IMR-90 (cell line): ENCODE measurements around the gene NTRK2. TPM values are rescaled to one million over a fixed set of nuclear protein-coding genes. Genes with fewer than 3 reads are reported as not detected.

Experiments
- ATAC-seq: fragments of 200-7000 bp; cut with Tn5 transposase; 2 replicates; pipeline ENCODE4 v1.9.1; 2020; ENCODE audit warnings: low read depth, mild to moderate bottlenecking, moderate library complexity
- BruUV-seq: library from RNA; stranded (reverse); fragments of 400-500 nt; replicated peaks from 2 replicates; lab custom pipeline; 2021; lab: Mats Ljungman, UMichigan
- CTCF ChIA-PET: fragments of 300-600 bp; formaldehyde crosslinking; extraction: SDS; loops from one replicate; lab custom pipeline; 2021; ENCODE audit warnings: antibody characterized with exemption; lab: Yijun Ruan, JAX
- POLR2A ChIA-PET: fragments of 300-600 bp; sonication (Branson Sonifier 250); formaldehyde crosslinking; loops from one replicate; lab custom pipeline; 2022; ENCODE audit warnings: antibody characterized with exemption; ENCODE audit not compliant: unreplicated experiment; lab: Charles Lee
- DNase-seq: peaks from one replicate; pipeline ENCODE4 v3.0.0; 2013
- H2AFZ ChIP-seq: replicated peaks from 2 replicates; pipeline ENCODE3; 2013; ENCODE audit warnings: low read length, mild to moderate bottlenecking; ENCODE audit not compliant: poor library complexity
- H2AK5ac ChIP-seq: 2 replicates; pipeline ENCODE4 v1.6.1; 2013; ENCODE audit warnings: low read depth, low read length, inconsistent platforms
- H2AK9ac ChIP-seq: replicated peaks from 2 replicates; pipeline ENCODE3; 2013; ENCODE audit warnings: mild to moderate bottlenecking, low read depth, low read length, moderate library complexity; ENCODE audit not compliant: poor library complexity
- H2BK120ac ChIP-seq: 2 replicates; pipeline ENCODE4 v1.6.1; 2013; ENCODE audit warnings: low read depth, low read length, inconsistent platforms
- H2BK15ac ChIP-seq: 3 replicates; pipeline ENCODE4 v1.6.1; 2013; ENCODE audit warnings: low read depth, low read length, inconsistent platforms
- H2BK20ac ChIP-seq: 2 replicates; pipeline ENCODE4 v1.6.1; 2013; ENCODE audit warnings: low read depth, mild to moderate bottlenecking, inconsistent platforms, low read length, moderate library complexity
- H2BK5ac ChIP-seq: 2 replicates; pipeline ENCODE4 v1.6.1; 2013; ENCODE audit warnings: mild to moderate bottlenecking, low read depth, low read length, inconsistent platforms; ENCODE audit not compliant: poor library complexity, severe bottlenecking
- H3K14ac ChIP-seq: replicated peaks from 2 replicates; pipeline ENCODE4 v1.6.1; 2013; ENCODE audit warnings: low read depth, low read length, inconsistent platforms
- H3K18ac ChIP-seq: 2 replicates; pipeline ENCODE4 v1.6.1; 2013; ENCODE audit warnings: low read depth, low read length, control low read depth
- H3K23ac ChIP-seq: 2 replicates; pipeline ENCODE4 v1.6.1; 2013; ENCODE audit warnings: low read depth, low read length, inconsistent platforms
- H3K27ac ChIP-seq: 2 replicates; pipeline ENCODE4 v1.5.1; 2013; ENCODE audit warnings: mild to moderate bottlenecking, control low read depth, low read length; ENCODE audit not compliant: insufficient read depth
- H3K27me3 ChIP-seq: 2 replicates; pipeline ENCODE4 v1.6.1; 2013; ENCODE audit warnings: low read length; ENCODE audit not compliant: control insufficient read depth, insufficient read depth
- H3K36me3 ChIP-seq: 2 replicates; pipeline ENCODE4 v1.6.1; 2013; ENCODE audit warnings: low read length, mixed read lengths; ENCODE audit not compliant: control insufficient read depth, insufficient read depth
- H3K4ac ChIP-seq: 2 replicates; pipeline ENCODE4 v1.6.1; 2013; ENCODE audit warnings: low read depth, low read length, inconsistent platforms
- H3K4me1 ChIP-seq: 2 replicates; pipeline ENCODE4 v1.6.1; 2013; ENCODE audit warnings: low read length, mixed read lengths; ENCODE audit not compliant: control insufficient read depth, insufficient read depth
- H3K4me2 ChIP-seq: 2 replicates; pipeline ENCODE4 v1.6.1; 2013; ENCODE audit warnings: low read depth, mild to moderate bottlenecking, control low read depth, low read length, moderate library complexity
- H3K4me3 ChIP-seq: 2 replicates; pipeline ENCODE4 v1.5.1; 2013; ENCODE audit warnings: low read depth, mild to moderate bottlenecking, control low read depth, low read length, moderate library complexity; ENCODE audit not compliant: insufficient read depth
- H3K56ac ChIP-seq: 2 replicates; pipeline ENCODE4 v1.6.1; 2013; ENCODE audit warnings: low read length, inconsistent platforms; ENCODE audit not compliant: insufficient read depth; ENCODE audit errors: extremely low read depth
- H3K79me1 ChIP-seq, 2 experiments: 2 replicates each; pipeline ENCODE4 v1.6.1; 2013; ENCODE audit warnings: low read length in 2 of 2, inconsistent platforms in 1 of 2, low read depth in 1 of 2
- H3K9ac ChIP-seq: 2 replicates; pipeline ENCODE4 v1.6.1; 2013; ENCODE audit warnings: low read depth, low read length, control low read depth
- H3K9me1 ChIP-seq: 2 replicates; pipeline ENCODE4 v1.6.1; 2013; ENCODE audit warnings: low read length, inconsistent platforms; ENCODE audit not compliant: insufficient read depth
- H3K9me3 ChIP-seq: 2 replicates; pipeline ENCODE4 v1.6.1; 2013; ENCODE audit warnings: low read length; ENCODE audit not compliant: control insufficient read depth, insufficient read depth
- H4K20me1 ChIP-seq: 2 replicates; pipeline ENCODE4 v1.6.1; 2013; ENCODE audit warnings: low read length, inconsistent platforms; ENCODE audit not compliant: insufficient read depth
- H4K5ac ChIP-seq: 2 replicates; pipeline ENCODE4 v1.6.1; 2013; ENCODE audit warnings: mild to moderate bottlenecking, low read depth, low read length, control low read depth
- H4K8ac ChIP-seq, 2 experiments: 2 replicates each; pipeline ENCODE4 v1.6.1; 2013; ENCODE audit warnings: low read depth in 2 of 2, low read length in 2 of 2, control low read depth in 1 of 2, inconsistent platforms in 1 of 2
- H4K91ac ChIP-seq: 2 replicates; pipeline ENCODE4 v1.6.1; 2013; ENCODE audit warnings: low read depth, low read length, inconsistent platforms; ENCODE audit not compliant: insufficient read depth
- CEBPB ChIP-seq: IDR thresholded peaks from 2 replicates; pipeline ENCODE4 v1.6.1; 2012; ENCODE audit warnings: low read depth, low read length, improper control_type of control experiment
- CHD1 ChIP-seq: IDR thresholded peaks from 2 replicates; pipeline ENCODE4 v1.6.1; 2012; ENCODE audit warnings: low read depth, low read length, improper control_type of control experiment
- MAFK ChIP-seq: IDR thresholded peaks from 2 replicates; pipeline ENCODE4 v1.6.1; 2012; ENCODE audit warnings: low read depth, low read length, improper control_type of control experiment
- MAZ ChIP-seq: IDR thresholded peaks from 2 replicates; pipeline ENCODE4 v1.6.1; 2012; ENCODE audit warnings: low read depth, mild to moderate bottlenecking, low read length, improper control_type of control experiment, moderate library complexity, borderline replicate concordance
- POLR2A ChIP-seq: IDR thresholded peaks from 2 replicates; pipeline ENCODE4 v1.6.1; 2012; ENCODE audit warnings: mild to moderate bottlenecking, low read depth, low read length
- RAD21 ChIP-seq: IDR thresholded peaks from 2 replicates; pipeline ENCODE4 v1.6.1; 2012; ENCODE audit warnings: low read length, improper control_type of control experiment
- WGBS, 2 experiments: methylation state at CpG; one replicate each; pipeline versions ENCODE4 v1.1.5 to v1.1.7; 2013; ENCODE audit warnings: missing lambda C conversion rate in 2 of 2; ENCODE audit not compliant: insufficient read length in 1 of 2; ENCODE audit errors: extremely low coverage in 2 of 2; 5-methylcytosine and 5-hydroxymethylcytosine counted together
- dilution Hi-C: fragments of 300-500 bp; cut with HindIII; formaldehyde crosslinking; loops from one replicate; pipeline ENCODE4 v1.14.3; 2018; ENCODE audit warnings: low sequenced_read_pairs; ENCODE audit not compliant: unreplicated experiment
- in situ Hi-C: fragments of 300-500 bp; cut with MboI; formaldehyde crosslinking; loops from 3 replicates; pipeline ENCODE4 v1.14.3; 2019; ENCODE audit warnings: low sequenced_read_pairs, inconsistent platforms, mixed read lengths
- intact Hi-C: fragments of 100-400 bp; cut with micrococcal nuclease; formaldehyde crosslinking; loops from 2 replicates; pipeline ENCODE4 v1.10.0; 2022
- polyA plus RNA-seq, 3 experiments: library from polyadenylated mRNA; depleted of rRNA; stranded (reverse); fragments of >200 nt; gene quantifications; 2 replicates each; pipeline ENCODE4 v1.2.3, GENCODE V29; 2012; ENCODE audit warnings: low replicate concordance in 1 of 3
- total RNA-seq: library from RNA; depleted of rRNA; stranded (reverse); fragments of >200 nt; gene quantifications from 2 replicates; pipeline ENCODE4 v1.2.3, GENCODE V29; 2012
- TF ChIP-seq, protein P1 (sequence below): conservative IDR thresholded peaks from 2 replicates; pipeline ENCODE4 v1.5.1; 2012; ENCODE audit warnings: mild to moderate bottlenecking, low read depth, low read length, improper control_type of control experiment
- TF ChIP-seq, protein P2 (sequence below): fragments of 150-350 bp; IDR thresholded peaks from 2 replicates; pipeline ENCODE4 v1.6.1; 2016; ENCODE audit warnings: low read depth, mild to moderate bottlenecking, low read length, moderate library complexity, borderline replicate concordance
- TF ChIP-seq, protein P3 (sequence below): fragments of 150-350 bp; IDR thresholded peaks from 2 replicates; pipeline ENCODE4 v1.6.1; 2017; ENCODE audit warnings: mild to moderate bottlenecking, antibody characterized with exemption, low read length, low read depth

Gene NTRK2
- total and polyA plus RNA-seq, 2 of the 4 experiments (the other 2 are of a cell fraction), result under 0.01 to 0.02 TPM

DNA sequence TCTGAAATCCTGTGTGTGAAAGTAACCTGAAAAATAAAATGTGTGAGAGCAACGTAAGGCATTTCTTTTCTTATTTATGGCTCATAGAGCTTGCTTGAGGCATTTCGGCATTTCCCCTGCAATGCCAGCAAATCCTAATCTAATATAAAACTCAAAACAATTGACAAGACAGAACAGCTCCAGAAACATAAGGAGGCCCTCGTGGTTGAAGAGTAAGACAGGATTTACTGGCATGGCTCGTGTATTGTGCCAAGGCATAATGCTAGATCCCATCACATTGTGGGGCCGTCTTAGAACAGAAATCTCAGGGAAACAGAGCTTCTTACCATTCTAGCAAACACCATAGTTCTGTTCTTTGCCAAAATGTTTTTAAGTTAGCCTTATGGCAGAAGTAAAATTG is 166.2 kb downstream of the NTRK2 start:
- Histone ChIP-seq H2BK120ac (no peak overlapping the region), H3K9ac (no peak overlapping the region), H3K18ac (no peak overlapping the region), H4K5ac (no peak overlapping the region), H3K4me2 (no peak overlapping the region), H2AK5ac (no peak overlapping the region), H3K4me1 (no peaks in the 10 kb centered on the region), H2AK9ac (no peak overlapping the region), H4K20me1 (no peaks in the 10 kb centered on the region), H3K4me3 (no peak overlapping the region), H3K79me1 (no peaks in the 10 kb centered on the region), H2BK20ac (no peak overlapping the region), H3K36me3 (no peaks in the 10 kb centered on the region), H3K23ac (no peak overlapping the region), H2AFZ (no peak overlapping the region), H4K91ac (no peak overlapping the region), H3K4ac (no peak overlapping the region), H2BK15ac (no peak overlapping the region), H2BK5ac (no peak overlapping the region), H3K9me3 (peaks cover 2% of the 10 kb centered on the region), H3K9me1 (no peaks in the 10 kb centered on the region), H3K56ac (no peak overlapping the region), H4K8ac (no peak overlapping the region), H3K14ac (no peak overlapping the region), H3K27ac (no peak overlapping the region), H3K27me3 (no peaks in the 10 kb centered on the region)
- ChIA-PET CTCF (no interaction called here), POLR2A (no interaction called here)
- DNase-seq (no peak), ATAC-seq (no peak)
- TF ChIP-seq POLR2A (no peak), MAFK (no peak), CEBPB (no peak), RAD21 (no peak), MAZ (no peak), CHD1 (no peak)
- TF ChIP-seq, protein P1, sequence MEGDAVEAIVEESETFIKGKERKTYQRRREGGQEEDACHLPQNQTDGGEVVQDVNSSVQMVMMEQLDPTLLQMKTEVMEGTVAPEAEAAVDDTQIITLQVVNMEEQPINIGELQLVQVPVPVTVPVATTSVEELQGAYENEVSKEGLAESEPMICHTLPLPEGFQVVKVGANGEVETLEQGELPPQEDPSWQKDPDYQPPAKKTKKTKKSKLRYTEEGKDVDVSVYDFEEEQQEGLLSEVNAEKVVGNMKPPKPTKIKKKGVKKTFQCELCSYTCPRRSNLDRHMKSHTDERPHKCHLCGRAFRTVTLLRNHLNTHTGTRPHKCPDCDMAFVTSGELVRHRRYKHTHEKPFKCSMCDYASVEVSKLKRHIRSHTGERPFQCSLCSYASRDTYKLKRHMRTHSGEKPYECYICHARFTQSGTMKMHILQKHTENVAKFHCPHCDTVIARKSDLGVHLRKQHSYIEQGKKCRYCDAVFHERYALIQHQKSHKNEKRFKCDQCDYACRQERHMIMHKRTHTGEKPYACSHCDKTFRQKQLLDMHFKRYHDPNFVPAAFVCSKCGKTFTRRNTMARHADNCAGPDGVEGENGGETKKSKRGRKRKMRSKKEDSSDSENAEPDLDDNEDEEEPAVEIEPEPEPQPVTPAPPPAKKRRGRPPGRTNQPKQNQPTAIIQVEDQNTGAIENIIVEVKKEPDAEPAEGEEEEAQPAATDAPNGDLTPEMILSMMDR, result no peak
- TF ChIP-seq, protein P2, sequence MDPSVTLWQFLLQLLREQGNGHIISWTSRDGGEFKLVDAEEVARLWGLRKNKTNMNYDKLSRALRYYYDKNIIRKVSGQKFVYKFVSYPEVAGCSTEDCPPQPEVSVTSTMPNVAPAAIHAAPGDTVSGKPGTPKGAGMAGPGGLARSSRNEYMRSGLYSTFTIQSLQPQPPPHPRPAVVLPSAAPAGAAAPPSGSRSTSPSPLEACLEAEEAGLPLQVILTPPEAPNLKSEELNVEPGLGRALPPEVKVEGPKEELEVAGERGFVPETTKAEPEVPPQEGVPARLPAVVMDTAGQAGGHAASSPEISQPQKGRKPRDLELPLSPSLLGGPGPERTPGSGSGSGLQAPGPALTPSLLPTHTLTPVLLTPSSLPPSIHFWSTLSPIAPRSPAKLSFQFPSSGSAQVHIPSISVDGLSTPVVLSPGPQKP, result no peak
- TF ChIP-seq, protein P3, sequence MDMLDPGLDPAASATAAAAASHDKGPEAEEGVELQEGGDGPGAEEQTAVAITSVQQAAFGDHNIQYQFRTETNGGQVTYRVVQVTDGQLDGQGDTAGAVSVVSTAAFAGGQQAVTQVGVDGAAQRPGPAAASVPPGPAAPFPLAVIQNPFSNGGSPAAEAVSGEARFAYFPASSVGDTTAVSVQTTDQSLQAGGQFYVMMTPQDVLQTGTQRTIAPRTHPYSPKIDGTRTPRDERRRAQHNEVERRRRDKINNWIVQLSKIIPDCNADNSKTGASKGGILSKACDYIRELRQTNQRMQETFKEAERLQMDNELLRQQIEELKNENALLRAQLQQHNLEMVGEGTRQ, result no peak
- intact Hi-C loops, result no loop called here
- in situ Hi-C loops, result no loop called here
- WGBS, 2 experiments, result no CpG with 5 or more reads among the region's 5 CpGs
- no TSS peak for BruUV-seq
- dilution Hi-C loops, result no loop called here
